Esophagus muscularis mucosa (tissue), 4 donors: Measurements from ENCODE around the gene CX3CL1. TPM values are rescaled to one million over a fixed set of nuclear protein-coding genes. Genes with fewer than 3 reads are reported as not detected.

Experiments used
- DNase-seq: peaks from one replicate; pipeline ENCODE4 v3.0.0-alpha.2; 2017; ENCODE audit errors: extremely low spot score
- H3K27ac ChIP-seq, 4 donors: fragments of 200-600 bp; sonication (generic); replicated peaks in 1 of 4; 1 replicate in 3 of 4; 2 replicates in 1 of 4; pipeline ENCODE4 v1.5.1; 2016 to 2019; ENCODE audit warnings: mild to moderate bottlenecking in 1 of 4
- H3K27me3 ChIP-seq, 4 donors: fragments of 200-600 bp; sonication (generic); one replicate each; pipeline versions ENCODE4 v1.5.1 to v1.6.0; 2016 to 2019
- H3K36me3 ChIP-seq, 4 donors: fragments of 200-600 bp; sonication (generic); one replicate each; pipeline ENCODE4 v1.5.1; 2016 to 2019
- H3K4me1 ChIP-seq, 4 donors: fragments of 200-600 bp; sonication (generic); one replicate each; pipeline ENCODE4 v1.5.1; 2016 to 2019
- H3K4me3 ChIP-seq, 4 donors: fragments of 200-600 bp; sonication (generic); 1 replicate in 2 of 4; 2 replicates in 2 of 4; pipeline ENCODE4 v1.5.1; 2016 to 2019; ENCODE audit warnings: mild to moderate bottlenecking in 4 of 4, moderate library complexity in 1 of 4
- H3K9me3 ChIP-seq, 4 donors: fragments of 200-600 bp; sonication (generic); 1 replicate in 3 of 4; 2 replicates in 1 of 4; pipeline ENCODE4 v1.5.1; 2016 to 2019
- CTCF ChIP-seq, 3 experiments: fragments of 200-600 bp in 2 of 3; fragments of 450-650 bp in 1 of 3; sonication (generic) in 2 of 3; IDR thresholded peaks; one replicate each; pipeline ENCODE4 v1.5.1; 2017 to 2019; ENCODE audit warnings: antibody characterized with exemption in 3 of 3, mild to moderate bottlenecking in 2 of 3, moderate library complexity in 1 of 3
- EP300 ChIP-seq: sonication (generic); formaldehyde crosslinking; IDR thresholded peaks from one replicate; pipeline ENCODE4 v1.6.1; 2017; ENCODE audit warnings: antibody characterized with exemption
- POLR2A ChIP-seq: fragments of 450-650 bp; IDR thresholded peaks from one replicate; pipeline ENCODE4 v1.6.1; 2017; ENCODE audit warnings: antibody characterized with exemption, moderate library complexity, mild to moderate bottlenecking, low read depth
- POLR2AphosphoS5 ChIP-seq, 2 donors: sonication (generic); formaldehyde crosslinking; IDR thresholded peaks; one replicate each; pipeline ENCODE4 v1.6.1; 2017; ENCODE audit warnings: antibody characterized with exemption in 2 of 2
- WGBS: methylation state at CpG from one replicate; pipeline ENCODE4 v1.1.5; 2018; 5-methylcytosine and 5-hydroxymethylcytosine counted together
- intact Hi-C: fragments of 100-400 bp; cut with DNase I; formaldehyde crosslinking; loops from one replicate; pipeline ENCODE4 v1.15.1; 2023
- total RNA-seq, 4 donors: library from RNA; depleted of rRNA; stranded (reverse); fragments of >200 nt; gene quantifications; one replicate each; pipeline versions ENCODE4 v1.1.0 to v1.2.1, GENCODE V29; 2016

CX3CL1 gene
- total RNA-seq, 4 donors from 2014 or later = 26.8 to 40.4 (median 29.9) TPM

- TF ChIP-seq CTCF (IDR thresholded peaks at IDR 0.05) = no peak
- TF ChIP-seq POLR2AphosphoS5 (IDR thresholded peaks at IDR 0.05) = peak in 1 of 2 donors; percentile 27
- no peak for TF ChIP-seq POLR2A
- Histone ChIP-seq H3K36me3 (peaks cover 4 to 22% (median 18%) of the 10 kb centered on the region in 4 donors), H3K27me3 (no peaks in the 10 kb centered on the region), H3K4me3 (no peak overlapping the region), H3K4me1 (peaks cover 61 to 89% (median 85%) of the 10 kb centered on the region in 4 donors), H3K27ac (peak overlapping the region; percentile 72 to 95 (median 84)), H3K9me3 (no peaks in the 10 kb centered on the region)
- intact Hi-C loops = no loop called here
- 80% methylated on average over 7 of the region's 8 CpGs for WGBS
- DNase-seq = no peak
These were observed 8.6 kb downstream of the CX3CL1 start for GRCh38 chr16:57380671-57381462.

DNA sequence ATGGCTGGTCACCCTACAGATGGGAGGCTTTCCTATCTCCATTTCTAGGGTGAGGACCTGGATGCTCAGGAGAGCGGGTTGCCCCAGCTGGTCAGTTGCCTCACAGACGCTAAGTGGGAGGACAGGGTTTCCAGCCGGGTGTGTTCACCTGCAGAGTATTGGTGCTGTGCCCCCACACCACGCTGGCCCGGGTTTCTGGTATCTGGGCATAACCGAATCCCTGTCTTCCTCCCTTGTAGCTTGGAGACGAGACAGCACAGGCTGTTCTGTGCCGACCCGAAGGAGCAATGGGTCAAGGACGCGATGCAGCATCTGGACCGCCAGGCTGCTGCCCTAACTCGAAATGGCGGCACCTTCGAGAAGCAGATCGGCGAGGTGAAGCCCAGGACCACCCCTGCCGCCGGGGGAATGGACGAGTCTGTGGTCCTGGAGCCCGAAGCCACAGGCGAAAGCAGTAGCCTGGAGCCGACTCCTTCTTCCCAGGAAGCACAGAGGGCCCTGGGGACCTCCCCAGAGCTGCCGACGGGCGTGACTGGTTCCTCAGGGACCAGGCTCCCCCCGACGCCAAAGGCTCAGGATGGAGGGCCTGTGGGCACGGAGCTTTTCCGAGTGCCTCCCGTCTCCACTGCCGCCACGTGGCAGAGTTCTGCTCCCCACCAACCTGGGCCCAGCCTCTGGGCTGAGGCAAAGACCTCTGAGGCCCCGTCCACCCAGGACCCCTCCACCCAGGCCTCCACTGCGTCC is 9.7 kb downstream of the CX3CL1 start:
- Histone ChIP-seq H3K9me3 (no peaks in the 10 kb centered on the region), H3K27ac (peak overlapping the region; percentile 72 to 95 (median 84)), H3K4me1 (peaks cover 69 to 89% (median 88%) of the 10 kb centered on the region in 4 donors), H3K36me3 (peaks cover 4 to 22% (median 18%) of the 10 kb centered on the region in 4 donors), H3K4me3 (no peak overlapping the region), H3K27me3 (no peaks in the 10 kb centered on the region)
- intact Hi-C loops = no loop called here
- TF ChIP-seq POLR2AphosphoS5 (IDR thresholded peaks at IDR 0.05) = no peak
- no peak for TF ChIP-seq EP300
- TF ChIP-seq CTCF (IDR thresholded peaks at IDR 0.05) = no peak
- no peak for TF ChIP-seq POLR2A
- no peak for DNase-seq
- 92% methylated on average over 22 of the region's 35 CpGs for WGBS

GRCh38 chr16:57382535-57383275 is 10.4 kb downstream of the CX3CL1 start:
- intact Hi-C loops = no loop called here
- peak overlapping the region; percentile 72 to 95 (median 84) for H3K27ac ChIP-seq
- DNase-seq = no peak
- TF ChIP-seq EP300 = no peak
- no peak for TF ChIP-seq POLR2AphosphoS5 (IDR thresholded peaks at IDR 0.05)
- no peak for TF ChIP-seq POLR2A
- no peak for TF ChIP-seq CTCF (IDR thresholded peaks at IDR 0.05)
- H3K27me3 ChIP-seq = no peaks in the 10 kb centered on the region
- H3K9me3 ChIP-seq = no peaks in the 10 kb centered on the region
- peaks cover 61 to 84% (median 82%) of the 10 kb centered on the region in 4 donors for H3K4me1 ChIP-seq
- no peak overlapping the region for H3K4me3 ChIP-seq
- H3K36me3 ChIP-seq = peaks cover 4 to 22% (median 18%) of the 10 kb centered on the region in 4 donors
- 77% methylated on average over 5 of the region's 16 CpGs for WGBS

DNA sequence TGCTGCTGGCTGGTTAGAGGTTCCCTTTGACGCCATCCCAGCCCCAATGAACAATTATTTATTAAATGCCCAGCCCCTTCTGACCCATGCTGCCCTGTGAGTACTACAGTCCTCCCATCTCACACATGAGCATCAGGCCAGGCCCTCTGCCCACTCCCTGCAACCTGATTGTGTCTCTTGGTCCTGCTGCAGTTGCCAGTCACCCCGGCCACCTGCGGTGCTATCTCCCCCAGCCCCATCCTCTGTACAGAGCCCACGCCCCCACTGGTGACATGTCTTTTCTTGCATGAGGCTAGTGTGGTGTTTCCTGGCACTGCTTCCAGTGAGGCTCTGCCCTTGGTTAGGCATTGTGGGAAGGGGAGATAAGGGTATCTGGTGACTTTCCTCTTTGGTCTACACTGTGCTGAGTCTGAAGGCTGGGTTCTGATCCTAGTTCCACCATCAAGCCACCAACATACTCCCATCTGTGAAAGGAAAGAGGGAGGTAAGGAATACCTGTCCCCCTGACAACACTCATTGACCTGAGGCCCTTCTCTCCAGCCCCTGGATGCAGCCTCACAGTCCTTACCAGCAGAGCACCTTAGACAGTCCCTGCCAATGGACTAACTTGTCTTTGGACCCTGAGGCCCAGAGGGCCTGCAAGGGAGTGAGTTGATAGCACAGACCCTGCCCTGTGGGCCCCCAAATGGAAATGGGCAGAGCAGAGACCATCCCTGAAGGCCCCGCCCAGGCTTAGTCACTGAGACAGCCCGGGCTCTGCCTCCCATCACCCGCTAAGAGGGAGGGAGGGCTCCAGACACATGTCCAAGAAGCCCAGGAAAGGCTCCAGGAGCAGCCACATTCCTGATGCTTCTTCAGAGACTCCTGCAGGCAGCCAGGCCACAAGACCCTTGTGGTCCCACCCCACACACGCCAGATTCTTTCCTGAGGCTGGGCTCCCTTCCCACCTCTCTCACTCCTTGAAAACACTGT is 11.3 kb downstream of the CX3CL1 start:
- H3K4me3 ChIP-seq = no peak overlapping the region
- H3K36me3 ChIP-seq = peaks cover 4 to 22% (median 18%) of the 10 kb centered on the region in 4 donors
- DNase-seq = no peak
- peak overlapping the region; percentile 72 to 95 (median 84) for H3K27ac ChIP-seq
- no peaks in the 10 kb centered on the region for H3K9me3 ChIP-seq
- no peaks in the 10 kb centered on the region for H3K27me3 ChIP-seq
- peak in 1 of 2 donors; percentile 57 for TF ChIP-seq POLR2AphosphoS5 (IDR thresholded peaks at IDR 0.05)
- TF ChIP-seq EP300 = no peak
- intact Hi-C loops = no loop called here
- 65% methylated on average over 8 of the region's 8 CpGs for WGBS
- peaks cover 57 to 76% (median 74%) of the 10 kb centered on the region in 4 donors for H3K4me1 ChIP-seq
